Subcutaneous adipose tissue (tissue), 4 donors: ENCODE measurements around the gene B3GNT7. TPM values are rescaled to one million over a fixed set of nuclear protein-coding genes. Genes with fewer than 3 reads are reported as not detected.

Experiments used
- total RNA-seq, 4 donors: library from RNA; depleted of rRNA; stranded (reverse); fragments of >200 nt; gene quantifications; one replicate each; pipeline ENCODE4 v1.1.0, GENCODE V29; 2016
- TF ChIP-seq, protein P1 (sequence below): fragments of 450-650 bp; IDR thresholded peaks from one replicate; pipeline ENCODE4 v1.5.1; 2016; ENCODE audit warnings: low read depth, mild to moderate bottlenecking, control low read depth, antibody characterized with exemption, moderate library complexity

Gene B3GNT7
- total RNA-seq, 4 donors from 2014 or later, result 0.82 to 3.4 (median 1.8) TPM

DNA sequence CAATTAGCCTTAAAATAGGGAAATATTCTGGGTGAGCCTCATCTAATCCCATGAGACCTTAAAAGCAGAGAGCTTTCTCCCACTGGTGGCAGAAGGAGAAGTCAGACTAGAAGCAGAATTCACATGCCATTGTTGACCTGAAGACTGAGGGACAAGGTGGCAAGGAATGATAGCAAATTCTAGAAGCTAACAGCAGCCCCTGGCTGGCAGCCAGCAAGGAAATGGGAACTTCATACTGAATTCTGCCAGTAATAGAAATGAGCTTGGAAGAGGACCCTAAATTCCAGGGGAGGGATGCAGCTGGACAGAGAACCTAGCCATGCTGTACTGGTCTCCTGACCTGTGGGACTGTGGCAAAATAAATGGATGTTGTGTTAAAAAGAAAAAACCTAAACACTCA, 19.5 kb downstream of the B3GNT7 start:
- TF ChIP-seq, protein P1, sequence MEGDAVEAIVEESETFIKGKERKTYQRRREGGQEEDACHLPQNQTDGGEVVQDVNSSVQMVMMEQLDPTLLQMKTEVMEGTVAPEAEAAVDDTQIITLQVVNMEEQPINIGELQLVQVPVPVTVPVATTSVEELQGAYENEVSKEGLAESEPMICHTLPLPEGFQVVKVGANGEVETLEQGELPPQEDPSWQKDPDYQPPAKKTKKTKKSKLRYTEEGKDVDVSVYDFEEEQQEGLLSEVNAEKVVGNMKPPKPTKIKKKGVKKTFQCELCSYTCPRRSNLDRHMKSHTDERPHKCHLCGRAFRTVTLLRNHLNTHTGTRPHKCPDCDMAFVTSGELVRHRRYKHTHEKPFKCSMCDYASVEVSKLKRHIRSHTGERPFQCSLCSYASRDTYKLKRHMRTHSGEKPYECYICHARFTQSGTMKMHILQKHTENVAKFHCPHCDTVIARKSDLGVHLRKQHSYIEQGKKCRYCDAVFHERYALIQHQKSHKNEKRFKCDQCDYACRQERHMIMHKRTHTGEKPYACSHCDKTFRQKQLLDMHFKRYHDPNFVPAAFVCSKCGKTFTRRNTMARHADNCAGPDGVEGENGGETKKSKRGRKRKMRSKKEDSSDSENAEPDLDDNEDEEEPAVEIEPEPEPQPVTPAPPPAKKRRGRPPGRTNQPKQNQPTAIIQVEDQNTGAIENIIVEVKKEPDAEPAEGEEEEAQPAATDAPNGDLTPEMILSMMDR, result no peak

DNA sequence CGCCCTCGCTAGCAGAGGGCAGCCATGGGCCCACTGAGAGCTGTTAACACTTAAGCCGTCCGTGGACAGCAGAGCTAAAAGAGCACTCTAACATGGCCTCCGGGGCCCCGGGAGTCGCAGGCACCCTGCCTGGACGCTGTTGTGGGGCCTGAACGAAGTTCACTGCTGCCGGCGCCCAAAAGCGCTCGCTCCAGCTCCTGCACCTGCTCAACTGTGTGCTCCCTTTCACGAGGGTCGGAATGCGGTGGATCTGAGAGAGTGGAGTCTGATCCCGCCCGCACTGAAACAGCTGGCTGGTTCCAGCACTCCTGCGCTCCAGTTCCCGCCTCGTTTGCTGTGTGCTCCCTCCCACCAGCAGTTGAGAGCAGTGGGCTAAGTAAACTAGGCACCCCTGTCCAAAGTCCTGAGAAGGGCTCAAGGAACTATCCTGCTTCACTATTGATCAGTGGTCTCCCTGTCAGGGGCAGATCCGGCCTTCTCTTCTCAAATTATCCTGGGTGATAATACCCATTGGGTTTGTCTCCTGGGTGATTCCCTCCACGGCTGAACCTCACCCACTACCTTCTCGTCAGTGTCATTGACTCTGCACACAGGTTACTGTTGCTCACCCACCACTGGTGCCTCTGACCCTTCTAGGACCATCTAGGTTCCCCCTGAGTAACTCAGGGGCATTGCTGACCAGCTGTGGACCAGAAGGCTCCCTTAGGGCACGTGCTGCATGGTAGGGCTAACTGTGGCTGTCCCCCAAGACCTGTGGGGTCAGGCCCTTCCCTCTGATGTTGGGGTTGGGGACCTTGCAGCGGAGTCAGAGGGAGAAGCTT, 23.5 kb downstream of the B3GNT7 start:
- TF ChIP-seq, protein P1, result no peak

DNA sequence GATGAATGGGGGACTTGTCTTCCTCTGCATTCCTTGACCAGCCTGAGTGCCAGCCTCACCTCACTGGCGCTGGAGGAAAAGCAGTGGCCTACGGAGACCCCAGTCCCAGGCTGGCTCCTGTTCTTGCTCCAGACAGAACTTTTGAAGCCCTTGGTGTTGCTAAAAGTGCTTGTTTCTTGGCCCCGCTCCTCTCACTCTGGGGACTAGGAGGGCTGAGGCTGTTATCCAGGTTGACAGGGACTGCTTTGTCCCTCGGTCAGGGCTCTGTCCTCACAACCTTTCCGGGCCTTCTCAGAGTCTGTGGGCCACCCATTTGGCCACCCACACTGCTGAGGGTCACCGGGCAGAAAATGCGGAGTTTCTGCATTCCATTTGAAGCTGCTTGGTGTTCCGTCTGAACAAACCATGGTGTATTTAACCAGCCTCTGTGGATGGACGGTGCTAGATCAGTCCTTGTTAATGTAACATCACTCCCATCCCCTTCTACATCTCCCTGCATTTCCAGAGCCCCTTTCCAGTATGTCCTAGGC, 25.6 kb downstream of the B3GNT7 start:
- TF ChIP-seq, protein P1, result no peak

DNA sequence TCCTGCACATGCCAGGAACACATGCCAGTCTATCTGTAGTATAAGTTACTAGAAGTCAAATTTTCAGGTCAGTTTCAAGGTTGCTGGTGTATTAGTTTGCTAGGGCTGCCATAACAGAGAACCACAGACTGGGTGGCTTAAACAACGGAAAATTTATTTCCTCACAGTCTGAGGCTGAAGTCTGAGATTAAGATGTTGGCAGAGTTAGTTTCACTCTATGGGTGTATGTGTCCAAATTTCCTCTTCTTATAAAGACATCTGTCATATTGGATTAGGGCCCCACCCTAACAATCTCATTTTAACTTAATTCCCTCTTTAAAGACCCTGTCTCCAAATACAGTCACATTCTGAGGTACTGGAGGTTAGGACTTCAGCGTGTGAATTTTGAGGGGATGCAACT, 26.5 kb downstream of the B3GNT7 start:
- TF ChIP-seq, protein P1, result no peak

DNA sequence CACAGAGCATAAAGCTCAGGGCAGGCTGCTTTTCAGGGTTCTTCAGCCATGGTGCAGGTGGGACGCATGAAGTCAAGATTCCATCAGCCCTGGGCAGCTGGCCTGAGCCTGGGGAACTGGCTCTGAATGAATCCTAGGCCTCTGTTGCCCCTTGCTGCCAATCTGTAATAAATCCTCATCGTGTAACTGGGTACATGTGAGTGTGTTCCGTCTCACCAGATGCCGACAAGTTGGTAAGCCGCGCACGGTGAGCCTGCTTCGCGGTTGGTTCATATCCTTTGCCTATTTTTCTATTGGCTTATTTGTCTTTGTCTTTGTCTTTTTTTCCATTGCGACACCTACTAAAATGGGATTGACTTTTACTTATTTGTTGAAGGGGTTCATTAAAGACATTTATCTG, 27.7 kb downstream of the B3GNT7 start:
- TF ChIP-seq, protein P1, result no peak

DNA sequence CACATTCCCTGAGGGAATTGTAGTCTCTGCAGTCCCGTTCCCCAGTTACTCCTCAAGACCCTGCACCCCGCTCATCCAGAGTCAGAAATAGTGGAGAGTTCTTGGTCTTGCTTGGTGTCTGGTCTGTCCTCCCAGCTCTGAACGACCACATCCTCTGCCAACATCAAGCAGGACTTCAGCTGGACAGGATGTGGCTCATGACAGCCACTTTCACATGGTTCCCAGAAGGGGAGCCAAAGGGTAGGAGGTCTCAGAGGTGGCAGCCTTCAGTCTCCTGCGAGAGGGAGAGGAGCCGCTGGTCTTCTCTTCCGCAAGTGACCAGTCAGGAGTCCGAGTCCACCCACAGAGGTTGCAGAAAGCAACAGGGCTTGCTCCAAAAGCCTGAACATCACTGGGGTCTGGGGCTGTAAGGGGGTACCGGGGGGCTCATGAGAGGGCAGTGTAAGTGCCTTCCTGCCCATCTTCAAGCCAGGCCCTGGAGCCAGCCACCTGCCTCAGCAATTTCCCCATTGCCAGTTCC, 29.8 kb downstream of the B3GNT7 start:
- TF ChIP-seq, protein P1, result no peak

DNA sequence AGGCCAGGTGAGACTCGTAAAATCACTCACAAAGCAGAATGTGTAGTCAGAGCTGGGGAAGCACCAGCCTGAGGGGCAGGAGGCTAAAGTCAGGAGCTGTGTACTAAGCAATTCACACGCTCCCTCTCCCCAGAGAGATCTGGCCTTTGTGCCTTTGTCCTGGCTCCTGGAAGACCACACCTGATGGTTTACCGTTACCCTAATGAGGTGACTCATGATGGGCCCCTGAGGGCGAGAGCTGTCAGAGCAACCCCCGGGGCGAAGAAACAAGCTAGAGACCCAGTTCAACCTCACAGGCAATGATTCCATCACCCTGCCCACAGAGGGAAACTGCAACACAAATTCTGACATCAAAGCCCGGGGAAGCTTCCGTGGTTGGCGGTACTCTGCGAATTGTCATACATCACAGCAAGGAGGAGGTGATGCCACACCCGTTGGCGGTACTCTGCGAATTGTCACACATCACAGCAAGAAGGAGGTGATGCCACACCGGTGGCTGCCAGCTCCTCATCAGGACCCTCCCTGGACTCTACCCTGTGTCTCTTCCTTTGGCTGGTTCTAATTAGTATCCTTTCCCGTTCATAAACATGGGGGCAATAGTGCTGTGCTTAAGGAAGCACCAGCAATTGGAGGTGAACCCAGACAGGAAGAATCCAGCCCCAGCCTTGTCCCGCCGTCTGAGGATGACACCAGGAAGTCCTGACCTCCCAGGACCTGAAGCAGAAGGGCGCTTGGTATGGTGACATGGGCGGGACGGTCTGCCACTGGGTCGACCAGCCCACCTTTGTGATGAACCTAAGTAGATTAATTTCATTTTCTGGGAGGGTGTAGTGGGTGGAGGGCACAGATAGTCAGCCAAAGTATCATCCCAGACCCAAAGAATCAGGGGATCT, 30.5 kb downstream of the B3GNT7 start:
- TF ChIP-seq, protein P1, result no peak
